ENCODE measurements around the gene TLCD2.

Gene TLCD2

DNA sequence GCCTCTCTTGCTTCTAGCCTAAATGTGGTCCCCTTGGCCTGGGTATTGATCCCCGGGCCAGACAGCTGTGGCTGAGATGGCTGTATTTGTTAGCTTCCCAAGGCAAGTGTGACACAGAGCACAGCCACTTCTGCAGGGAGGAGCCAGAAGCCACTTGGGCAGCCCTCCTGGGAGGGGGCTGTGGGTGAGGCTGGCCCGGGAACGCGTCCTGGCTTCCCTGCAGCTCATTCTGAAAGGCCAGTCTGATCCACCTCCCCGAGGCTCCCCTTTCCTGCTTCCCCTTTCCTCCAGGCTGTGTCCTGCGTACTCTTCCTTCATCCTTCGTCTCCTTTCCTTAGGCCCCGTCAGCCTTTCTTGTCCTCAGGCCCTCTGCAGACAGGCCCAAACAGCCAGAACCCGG lies 40.5 kb upstream of the TLCD2 start:
- Histone ChIP-seq H3K27ac (no peak overlapping the region), H3K4me3 (IDR thresholded peaks at IDR 0.05; ENCODE audit: insufficient read depth, low read depth, low read length) (no peak overlapping the region), H2AFZ (ENCODE audit: low read depth) (no peak overlapping the region), H3K27me3 (ENCODE audit: insufficient read depth, low read depth) (no peaks in the 10 kb centered on the region), H3K9ac (no peak overlapping the region), H3K4me1 (ENCODE audit: low read depth, poor library complexity, severe bottlenecking) (no peaks in the 10 kb centered on the region), H3K36me3 (ENCODE audit: insufficient read depth) (no peaks in the 10 kb centered on the region), H3K4me2 (no peak overlapping the region), H4K20me1 (ENCODE audit: insufficient read depth) (no peaks in the 10 kb centered on the region), H3K79me2 (ENCODE audit: insufficient read depth, low read depth) (no peaks in the 10 kb centered on the region)
- TF ChIP-seq, protein P1, sequence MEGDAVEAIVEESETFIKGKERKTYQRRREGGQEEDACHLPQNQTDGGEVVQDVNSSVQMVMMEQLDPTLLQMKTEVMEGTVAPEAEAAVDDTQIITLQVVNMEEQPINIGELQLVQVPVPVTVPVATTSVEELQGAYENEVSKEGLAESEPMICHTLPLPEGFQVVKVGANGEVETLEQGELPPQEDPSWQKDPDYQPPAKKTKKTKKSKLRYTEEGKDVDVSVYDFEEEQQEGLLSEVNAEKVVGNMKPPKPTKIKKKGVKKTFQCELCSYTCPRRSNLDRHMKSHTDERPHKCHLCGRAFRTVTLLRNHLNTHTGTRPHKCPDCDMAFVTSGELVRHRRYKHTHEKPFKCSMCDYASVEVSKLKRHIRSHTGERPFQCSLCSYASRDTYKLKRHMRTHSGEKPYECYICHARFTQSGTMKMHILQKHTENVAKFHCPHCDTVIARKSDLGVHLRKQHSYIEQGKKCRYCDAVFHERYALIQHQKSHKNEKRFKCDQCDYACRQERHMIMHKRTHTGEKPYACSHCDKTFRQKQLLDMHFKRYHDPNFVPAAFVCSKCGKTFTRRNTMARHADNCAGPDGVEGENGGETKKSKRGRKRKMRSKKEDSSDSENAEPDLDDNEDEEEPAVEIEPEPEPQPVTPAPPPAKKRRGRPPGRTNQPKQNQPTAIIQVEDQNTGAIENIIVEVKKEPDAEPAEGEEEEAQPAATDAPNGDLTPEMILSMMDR (conservative IDR thresholded peaks at IDR 0.05; ENCODE audit: low read depth, low read length), result no peak

DNA sequence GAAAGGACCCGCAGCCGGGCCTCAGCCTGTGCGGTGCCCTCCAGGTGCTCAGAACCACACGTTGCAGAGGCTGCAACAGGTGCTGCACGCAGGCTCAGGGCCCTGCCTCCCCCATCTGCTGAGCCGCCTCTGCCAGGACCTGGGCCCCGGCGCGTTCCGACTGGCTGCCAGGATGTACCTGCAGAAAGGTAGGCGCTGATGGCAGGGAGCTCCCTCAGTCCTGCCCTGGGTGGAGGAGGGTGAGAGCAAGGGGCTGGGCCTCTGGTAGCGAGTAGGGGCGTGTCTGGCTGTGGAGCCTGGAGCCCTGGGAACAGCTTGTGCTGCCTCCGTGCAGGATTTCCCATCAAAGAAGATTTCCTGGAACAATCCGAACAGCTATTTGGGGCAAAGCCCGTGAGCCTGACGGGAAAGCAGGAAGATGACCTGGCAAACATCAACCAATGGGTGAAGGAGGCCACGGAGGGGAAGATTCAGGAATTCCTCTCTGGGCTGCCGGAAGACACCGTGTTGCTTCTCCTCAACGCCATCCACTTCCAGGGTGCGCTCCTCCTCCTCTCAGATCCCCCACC lies 36.9 kb upstream of the TLCD2 start:
- Histone ChIP-seq H3K36me3 (ENCODE audit: insufficient read depth) (no peaks in the 10 kb centered on the region), H3K4me1 (ENCODE audit: low read depth, poor library complexity, severe bottlenecking) (no peaks in the 10 kb centered on the region), H4K20me1 (ENCODE audit: insufficient read depth) (no peaks in the 10 kb centered on the region), H3K27me3 (ENCODE audit: insufficient read depth, low read depth) (no peaks in the 10 kb centered on the region), H3K79me2 (ENCODE audit: insufficient read depth, low read depth) (no peaks in the 10 kb centered on the region), H3K9ac (no peak overlapping the region), H2AFZ (ENCODE audit: low read depth) (no peak overlapping the region), H3K27ac (no peak overlapping the region), H3K4me3 (IDR thresholded peaks at IDR 0.05; ENCODE audit: insufficient read depth, low read depth, low read length) (no peak overlapping the region), H3K4me2 (no peak overlapping the region)
- TF ChIP-seq, protein P1 (conservative IDR thresholded peaks at IDR 0.05; ENCODE audit: low read depth, low read length), result no peak

DNA sequence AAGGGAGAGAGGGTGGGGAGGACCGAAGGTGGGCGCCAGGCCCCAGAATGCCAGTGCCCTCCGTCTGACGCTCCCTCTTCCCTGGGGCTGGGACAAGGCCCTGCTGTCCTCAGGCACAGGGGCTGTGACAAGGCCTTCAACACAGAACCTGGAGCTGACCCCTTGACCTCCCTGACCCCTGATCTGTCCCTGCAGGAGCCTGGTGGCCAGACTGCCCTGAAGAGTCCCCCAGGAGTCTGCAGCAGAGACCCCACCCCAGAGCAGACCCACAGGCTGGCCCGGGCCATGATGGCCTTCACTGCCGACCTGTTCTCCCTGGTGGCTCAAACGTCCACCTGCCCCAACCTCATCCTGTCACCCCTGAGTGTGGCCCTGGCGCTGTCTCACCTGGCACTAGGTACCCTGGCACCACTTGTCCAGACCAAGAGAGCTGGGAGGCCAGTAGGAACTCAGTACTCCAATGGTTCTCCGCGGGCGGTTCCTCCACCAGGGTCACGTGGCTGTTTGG lies 35.4 kb upstream of the TLCD2 start:
- no peak overlapping the region for H3K4me3 ChIP-seq (IDR thresholded peaks at IDR 0.05; ENCODE audit: insufficient read depth, low read depth, low read length)
- H2AFZ ChIP-seq (ENCODE audit: low read depth), result no peak overlapping the region
- no peak overlapping the region for H3K27ac ChIP-seq
- no peaks in the 10 kb centered on the region for H3K36me3 ChIP-seq (ENCODE audit: insufficient read depth)
- no peak overlapping the region for H3K9ac ChIP-seq
- TF ChIP-seq, protein P1 (conservative IDR thresholded peaks at IDR 0.05; ENCODE audit: low read depth, low read length), result no peak
- H3K4me1 ChIP-seq (ENCODE audit: low read depth, poor library complexity, severe bottlenecking), result no peaks in the 10 kb centered on the region
- no peaks in the 10 kb centered on the region for H4K20me1 ChIP-seq (ENCODE audit: insufficient read depth)
- H3K4me2 ChIP-seq, result no peak overlapping the region
- no peaks in the 10 kb centered on the region for H3K79me2 ChIP-seq (ENCODE audit: insufficient read depth, low read depth)
- no peaks in the 10 kb centered on the region for H3K27me3 ChIP-seq (ENCODE audit: insufficient read depth, low read depth)

DNA sequence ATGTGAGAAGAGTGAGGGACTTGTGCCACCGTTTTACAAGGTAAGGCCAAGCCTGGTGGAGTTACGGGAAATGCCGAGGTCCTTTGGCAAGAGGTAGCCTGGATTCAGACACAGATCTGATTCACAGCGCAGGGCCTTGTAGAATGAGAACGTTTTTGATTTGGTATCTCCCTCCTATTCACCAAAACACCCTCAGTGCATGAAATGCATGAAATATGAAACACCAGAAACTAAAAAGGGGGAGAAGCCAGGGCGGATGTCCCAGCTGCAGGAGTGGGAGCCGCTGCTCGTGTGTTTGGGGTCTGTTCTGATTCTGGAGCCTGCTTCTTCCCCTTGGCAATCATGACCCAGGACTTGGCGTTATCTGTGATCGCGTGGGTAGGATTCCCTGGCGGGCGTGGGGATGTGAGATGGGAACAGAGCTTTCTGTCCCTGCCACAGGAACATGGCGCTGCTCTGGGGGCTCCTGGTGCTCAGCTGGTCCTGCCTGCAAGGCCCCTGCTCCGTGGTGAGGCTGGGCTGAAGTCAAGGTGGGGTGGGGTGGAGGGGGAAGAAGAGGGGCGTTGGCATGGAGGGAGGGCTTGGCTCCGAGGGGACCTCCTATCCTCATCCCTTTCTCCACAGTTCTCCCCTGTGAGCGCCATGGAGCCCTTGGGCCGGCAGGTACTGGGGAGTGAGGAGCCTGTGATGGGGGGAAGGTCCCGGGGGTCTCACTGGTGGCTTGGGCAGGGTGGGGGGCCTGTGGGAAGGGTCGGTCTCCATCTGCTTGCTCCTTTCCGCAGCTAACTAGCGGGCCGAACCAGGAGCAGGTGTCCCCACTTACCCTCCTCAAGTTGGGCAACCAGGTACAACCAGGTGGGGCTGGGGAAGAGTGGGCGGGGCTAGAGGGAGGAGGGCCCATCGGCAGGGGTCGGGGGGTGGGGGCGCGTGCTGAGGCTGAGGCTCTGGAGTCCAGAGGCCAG lies 34.7 kb upstream of the TLCD2 start:
- Histone ChIP-seq H3K36me3 (ENCODE audit: insufficient read depth) (no peaks in the 10 kb centered on the region), H3K27me3 (ENCODE audit: insufficient read depth, low read depth) (no peaks in the 10 kb centered on the region), H3K9ac (no peak overlapping the region), H3K4me2 (no peak overlapping the region), H2AFZ (ENCODE audit: low read depth) (no peak overlapping the region), H3K79me2 (ENCODE audit: insufficient read depth, low read depth) (no peaks in the 10 kb centered on the region), H3K4me1 (ENCODE audit: low read depth, poor library complexity, severe bottlenecking) (no peaks in the 10 kb centered on the region), H3K27ac (no peak overlapping the region), H3K4me3 (IDR thresholded peaks at IDR 0.05; ENCODE audit: insufficient read depth, low read depth, low read length) (no peak overlapping the region), H4K20me1 (ENCODE audit: insufficient read depth) (no peaks in the 10 kb centered on the region)
- TF ChIP-seq, protein P1 (conservative IDR thresholded peaks at IDR 0.05; ENCODE audit: low read depth, low read length), result no peak
